SK-N-SH (cell line): ENCODE measurements around the gene LAMTOR2. TPM values are rescaled to one million over a fixed set of nuclear protein-coding genes. Genes with fewer than 3 reads are reported as not detected.

Source experiments
- CTCF ChIP-seq: fragments of 200-600 bp; sonication (generic); IDR thresholded peaks from 2 replicates; pipeline ENCODE4 v1.6.1; 2017; ENCODE audit warnings: antibody characterized with exemption, mild to moderate bottlenecking, moderate library complexity
- ELF1 ChIP-seq: IDR thresholded peaks from 2 replicates; pipeline ENCODE4 v1.4.0; 2012
- EZH2phosphoT487 ChIP-seq: fragments of 200-600 bp; sonication (generic); IDR thresholded peaks from 2 replicates; pipeline ENCODE4 v1.6.1; 2017; ENCODE audit warnings: low read depth, mixed run types, mild to moderate bottlenecking, antibody characterized with exemption, moderate library complexity, borderline replicate concordance
- FOSL2 ChIP-seq: IDR thresholded peaks from 2 replicates; pipeline ENCODE4 v1.4.0; 2012; ENCODE audit warnings: low read depth, mild to moderate bottlenecking, moderate library complexity, borderline replicate concordance
- FOXJ3 ChIP-seq: sonication (generic); formaldehyde crosslinking; IDR thresholded peaks from 2 replicates; pipeline ENCODE4 v1.5.1; 2020; ENCODE audit warnings: mild to moderate bottlenecking, missing genetic modification reagents
- GABPA ChIP-seq: IDR thresholded peaks from 2 replicates; pipeline ENCODE4 v1.4.0; 2012; ENCODE audit warnings: low read depth, mild to moderate bottlenecking
- GATA2 ChIP-seq: sonication (generic); formaldehyde crosslinking; IDR thresholded peaks from 2 replicates; pipeline ENCODE4 v1.5.0; 2020; ENCODE audit warnings: mild to moderate bottlenecking, missing genetic modification reagents
- IRF3 ChIP-seq: fragments of 150-350 bp; IDR thresholded peaks from 2 replicates; pipeline ENCODE4 v1.6.1; 2016; ENCODE audit warnings: mild to moderate bottlenecking, low read depth, low read length
- MAX ChIP-seq: IDR thresholded peaks from 2 replicates; pipeline ENCODE4 v1.4.0; 2012; ENCODE audit warnings: low read depth
- MEF2A ChIP-seq: IDR thresholded peaks from 2 replicates; pipeline ENCODE4 v1.4.0; 2012; ENCODE audit warnings: low read depth, borderline replicate concordance
- MXI1 ChIP-seq: IDR thresholded peaks from 2 replicates; pipeline ENCODE4 v1.6.1; 2012; ENCODE audit warnings: mild to moderate bottlenecking, low read depth, low read length, improper control_type of control experiment
- NRF1 ChIP-seq: IDR thresholded peaks from 2 replicates; pipeline ENCODE4 v1.6.1; 2012; ENCODE audit warnings: low read depth, mild to moderate bottlenecking, low read length
- PBX3 ChIP-seq: IDR thresholded peaks from 2 replicates; pipeline ENCODE4; 2012
- RCOR1 ChIP-seq: fragments of 150-350 bp; IDR thresholded peaks from 2 replicates; pipeline ENCODE4 v1.6.1; 2017; ENCODE audit warnings: antibody characterized with exemption, low read length
- RFX5 ChIP-seq: IDR thresholded peaks from 2 replicates; pipeline ENCODE4 v1.6.1; 2012; ENCODE audit warnings: mild to moderate bottlenecking, improper control_type of control experiment, low read length
- RXRA ChIP-seq: IDR thresholded peaks from 2 replicates; pipeline ENCODE4 v1.4.0; 2012; ENCODE audit warnings: low read depth, mild to moderate bottlenecking, borderline replicate concordance
- SMC3 ChIP-seq: IDR thresholded peaks from 2 replicates; pipeline ENCODE4 v1.6.1; 2012; ENCODE audit warnings: low read depth, low read length, improper control_type of control experiment
- TCF12 ChIP-seq: IDR thresholded peaks from 2 replicates; pipeline ENCODE4 v1.4.0; 2012
- TEAD4 ChIP-seq: IDR thresholded peaks from 2 replicates; pipeline ENCODE4 v1.4.0; 2012; ENCODE audit warnings: mild to moderate bottlenecking, borderline replicate concordance; ENCODE audit not compliant: insufficient read depth
- USF1 ChIP-seq: IDR thresholded peaks from 2 replicates; pipeline ENCODE4 v1.4.0; 2012; ENCODE audit warnings: low read depth, borderline replicate concordance
- YY1 ChIP-seq: IDR thresholded peaks from 2 replicates; pipeline ENCODE4 v1.4.0; 2012; ENCODE audit warnings: low read depth, mild to moderate bottlenecking
- polyA plus RNA-seq, 3 experiments: library from polyadenylated mRNA; depleted of rRNA; stranded (reverse); fragments of >200 nt; gene quantifications; 2 replicates each; pipeline ENCODE4 v1.2.3, GENCODE V29; 2012
- TF ChIP-seq, protein P1 (sequence below): IDR thresholded peaks from 2 replicates; pipeline ENCODE4 v1.4.0; 2012; ENCODE audit warnings: low read depth, borderline replicate concordance

LAMTOR2 gene
- polyA plus RNA-seq, 1 of the 3 experiments (the other 2 are of a cell fraction): 230 TPM

- 0 out of 2 replicates have a peak, but pooled peaks have one; percentile 11 for TF ChIP-seq MAX
- no peak for TF ChIP-seq PBX3
- no peak for TF ChIP-seq TEAD4
- TF ChIP-seq YY1: no peak
- no peak for TF ChIP-seq GATA2 (CRISPR knock-in tag)
- no peak for TF ChIP-seq RXRA
- TF ChIP-seq FOSL2: peak; percentile 55; the same call in 1 of the 2 replicates
- no peak for TF ChIP-seq CTCF
- TF ChIP-seq, protein P1, sequence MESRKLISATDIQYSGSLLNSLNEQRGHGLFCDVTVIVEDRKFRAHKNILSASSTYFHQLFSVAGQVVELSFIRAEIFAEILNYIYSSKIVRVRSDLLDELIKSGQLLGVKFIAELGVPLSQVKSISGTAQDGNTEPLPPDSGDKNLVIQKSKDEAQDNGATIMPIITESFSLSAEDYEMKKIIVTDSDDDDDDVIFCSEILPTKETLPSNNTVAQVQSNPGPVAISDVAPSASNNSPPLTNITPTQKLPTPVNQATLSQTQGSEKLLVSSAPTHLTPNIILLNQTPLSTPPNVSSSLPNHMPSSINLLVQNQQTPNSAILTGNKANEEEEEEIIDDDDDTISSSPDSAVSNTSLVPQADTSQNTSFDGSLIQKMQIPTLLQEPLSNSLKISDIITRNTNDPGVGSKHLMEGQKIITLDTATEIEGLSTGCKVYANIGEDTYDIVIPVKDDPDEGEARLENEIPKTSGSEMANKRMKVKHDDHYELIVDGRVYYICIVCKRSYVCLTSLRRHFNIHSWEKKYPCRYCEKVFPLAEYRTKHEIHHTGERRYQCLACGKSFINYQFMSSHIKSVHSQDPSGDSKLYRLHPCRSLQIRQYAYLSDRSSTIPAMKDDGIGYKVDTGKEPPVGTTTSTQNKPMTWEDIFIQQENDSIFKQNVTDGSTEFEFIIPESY: no peak
- no peak for TF ChIP-seq MEF2A
- no peak for TF ChIP-seq MXI1
- TF ChIP-seq FOXJ3 (CRISPR knock-in tag): no peak
- TF ChIP-seq RFX5: no peak
- no peak for TF ChIP-seq USF1
- no peak; the same call in 1 of the 2 replicates for TF ChIP-seq ELF1
- peak; percentile 59; the same call in 1 of the 2 replicates for TF ChIP-seq TCF12
- TF ChIP-seq GABPA: 0 out of 2 replicates have a peak, but pooled peaks have one; percentile 36
- no peak for TF ChIP-seq IRF3
- TF ChIP-seq RCOR1: no peak
- no peak for TF ChIP-seq EZH2phosphoT487
- no peak for TF ChIP-seq SMC3
- TF ChIP-seq NRF1: no peak
Measured at GRCh38 chr1:156102633-156103511, 48.3 kb downstream of the LAMTOR2 start (continued).
